GM19328 (cell line): Measurements from ENCODE around the gene PKDCC.
"Not testable (repeated sequence)": the region's sequence is repeated elsewhere in the genome, so short reads cannot be mapped to it uniquely, and the experiment has no call there.

ENCODE experiments used
- ATAC-seq: cut with Tn5 transposase; IDR thresholded peaks from one replicate; pipeline ENCODE4 v1.9.1; 2021; ENCODE audit warnings: mild to moderate bottlenecking, moderate library complexity; ENCODE audit not compliant: unreplicated experiment

PKDCC gene

GRCh38 chr2:42084231-42084671, 36.4 kb downstream of the PKDCC start:
- ATAC-seq, result no peak

GRCh38 chr2:42085070-42085469, 37.2 kb downstream of the PKDCC start:
- not testable (repeated sequence) for ATAC-seq

GRCh38 chr2:42085706-42086487, 38.1 kb downstream of the PKDCC start:
- ATAC-seq, result no peak

- ATAC-seq, result no peak
Measured at GRCh38 chr2:42086500-42086953, 38.7 kb downstream of the PKDCC start.

GRCh38 chr2:42087137-42087856, 39.5 kb downstream of the PKDCC start:
- no peak for ATAC-seq

- no peak for ATAC-seq
Measured at GRCh38 chr2:42087857-42088195, 40.0 kb downstream of the PKDCC start.

- ATAC-seq, result peak; percentile 71
Measured at GRCh38 chr2:42089340-42089925, 41.6 kb downstream of the PKDCC start.

- no peak for ATAC-seq
Measured at GRCh38 chr2:42090216-42090615, 42.4 kb downstream of the PKDCC start.

- no peak for ATAC-seq
Measured at GRCh38 chr2:42091671-42092070, 43.9 kb downstream of the PKDCC start.

- ATAC-seq, result no peak
Measured at GRCh38 chr2:42092084-42092996, 44.5 kb downstream of the PKDCC start.

- ATAC-seq, result no peak
Measured at GRCh38 chr2:42094114-42094513, 46.3 kb downstream of the PKDCC start.

GRCh38 chr2:42095923-42096408, 48.1 kb downstream of the PKDCC start:
- ATAC-seq, result no peak

- peak; percentile 34 for ATAC-seq
Measured at GRCh38 chr2:42096869-42097591, 49.2 kb downstream of the PKDCC start.

- ATAC-seq, result no peak
Measured at GRCh38 chr2:42098571-42099437, 51.0 kb downstream of the PKDCC start.

GRCh38 chr2:42099438-42100173, 51.8 kb downstream of the PKDCC start:
- no peak for ATAC-seq

GRCh38 chr2:42100683-42101205, 52.9 kb downstream of the PKDCC start:
- no peak for ATAC-seq

GRCh38 chr2:42101206-42102023, 53.6 kb downstream of the PKDCC start:
- no peak for ATAC-seq
